GM21515 (cell line): Measurements from ENCODE around the gene MYBPC2.
"Not testable (repeated sequence)": the region's sequence is repeated elsewhere in the genome, so short reads cannot be mapped to it uniquely, and the experiment has no call there.

Experiments
- ATAC-seq: cut with Tn5 transposase; IDR thresholded peaks from one replicate; pipeline ENCODE4 v1.9.1; 2021; ENCODE audit not compliant: unreplicated experiment

The MYBPC2 gene

DNA sequence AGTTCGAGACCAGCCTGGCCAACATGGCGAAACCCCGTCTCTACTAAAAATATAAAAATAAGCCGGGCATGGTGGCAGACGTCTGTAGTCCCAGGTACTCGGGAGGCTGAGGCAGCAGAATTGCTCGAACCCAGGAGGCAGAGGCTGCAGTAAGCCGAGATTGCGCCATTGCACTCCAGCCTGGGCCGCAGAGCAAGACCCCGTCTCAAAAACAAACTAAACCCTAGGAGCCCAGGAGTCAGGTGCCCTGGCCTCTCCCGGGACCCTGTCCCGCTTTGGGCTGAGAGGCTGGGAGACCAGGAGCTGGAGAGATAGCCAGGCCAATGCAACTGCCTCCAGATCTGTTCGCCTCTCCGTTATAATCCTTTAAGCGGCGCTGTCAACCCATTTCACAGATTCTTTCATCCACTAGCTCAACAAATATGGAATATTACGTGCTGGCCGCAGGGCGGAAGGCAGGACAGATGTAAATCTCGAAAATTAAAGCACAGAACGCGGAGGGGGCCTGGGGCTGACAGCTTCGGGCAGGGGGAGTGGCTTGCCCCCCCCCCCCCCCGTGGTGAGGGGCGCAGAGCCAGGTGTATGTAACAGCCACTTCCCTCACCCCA lies 5.3 kb upstream of the MYBPC2 start:
- ATAC-seq: no peak

DNA sequence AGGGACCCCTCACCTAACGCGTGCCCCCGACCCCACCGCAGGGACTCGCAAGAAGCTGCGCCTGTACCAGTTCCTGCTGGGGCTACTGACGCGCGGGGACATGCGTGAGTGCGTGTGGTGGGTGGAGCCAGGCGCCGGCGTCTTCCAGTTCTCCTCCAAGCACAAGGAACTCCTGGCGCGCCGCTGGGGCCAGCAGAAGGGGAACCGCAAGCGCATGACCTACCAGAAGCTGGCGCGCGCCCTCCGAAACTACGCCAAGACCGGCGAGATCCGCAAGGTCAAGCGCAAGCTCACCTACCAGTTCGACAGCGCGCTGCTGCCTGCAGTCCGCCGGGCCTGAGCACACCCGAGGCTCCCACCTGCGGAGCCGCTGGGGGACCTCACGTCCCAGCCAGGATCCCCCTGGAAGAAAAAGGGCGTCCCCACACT lies 4.7 kb upstream of the MYBPC2 start:
- ATAC-seq: no peak

DNA sequence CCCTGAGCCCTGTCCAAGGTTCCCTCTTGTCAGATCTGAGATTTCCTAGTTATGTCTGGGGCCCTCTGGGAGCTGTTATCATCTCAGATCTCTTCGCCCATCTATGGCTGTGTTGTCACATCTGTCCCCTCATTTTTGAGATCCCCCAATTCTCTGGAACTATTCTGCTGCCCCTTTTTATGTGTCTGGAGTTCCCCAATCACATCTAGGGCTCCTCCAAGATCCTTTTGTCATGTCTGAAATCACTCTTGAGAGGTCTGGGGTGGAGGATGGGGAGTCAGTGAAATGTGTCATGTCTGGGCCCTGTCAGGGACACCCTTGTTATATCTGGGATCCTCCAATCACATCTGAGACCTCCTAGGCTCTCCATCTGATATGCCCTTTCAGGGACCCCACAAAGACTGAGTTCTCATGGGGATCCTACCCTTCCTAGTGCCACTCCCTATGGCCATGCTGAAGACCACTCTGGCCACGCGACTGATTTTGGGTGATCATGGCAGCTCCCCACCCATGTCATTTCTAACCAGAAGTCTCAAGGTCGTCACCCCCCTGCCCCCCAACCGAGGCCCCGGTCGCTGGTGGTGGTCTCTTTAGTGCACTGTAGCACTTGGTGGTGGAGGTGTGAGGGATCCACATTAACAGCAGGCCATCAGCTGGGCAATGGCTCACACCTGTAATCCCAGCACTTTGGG lies 3.8 kb upstream of the MYBPC2 start:
- ATAC-seq: no peak

DNA sequence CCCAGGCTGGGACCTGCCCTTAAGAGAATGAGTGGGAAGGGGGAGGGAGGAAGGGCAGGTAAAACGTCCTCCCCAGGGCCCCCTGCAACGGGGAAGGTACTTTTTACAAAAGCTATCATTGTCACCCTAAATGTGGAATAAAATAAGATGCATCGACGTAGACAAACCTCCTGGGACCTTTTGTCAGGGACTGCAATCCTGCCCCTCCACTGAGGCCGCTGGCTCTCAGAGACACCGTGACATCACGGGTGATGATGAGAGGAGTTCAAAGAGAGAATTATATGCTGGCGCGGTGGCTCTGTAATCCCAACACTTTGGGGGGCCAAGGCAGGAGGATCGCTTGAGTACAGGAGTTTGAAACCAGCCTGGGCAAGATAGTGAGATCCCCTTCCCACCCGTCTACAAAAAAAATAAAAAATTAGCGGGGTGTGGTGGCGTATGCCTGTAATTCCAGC lies 1.8 kb upstream of the MYBPC2 start:
- ATAC-seq: no peak

DNA sequence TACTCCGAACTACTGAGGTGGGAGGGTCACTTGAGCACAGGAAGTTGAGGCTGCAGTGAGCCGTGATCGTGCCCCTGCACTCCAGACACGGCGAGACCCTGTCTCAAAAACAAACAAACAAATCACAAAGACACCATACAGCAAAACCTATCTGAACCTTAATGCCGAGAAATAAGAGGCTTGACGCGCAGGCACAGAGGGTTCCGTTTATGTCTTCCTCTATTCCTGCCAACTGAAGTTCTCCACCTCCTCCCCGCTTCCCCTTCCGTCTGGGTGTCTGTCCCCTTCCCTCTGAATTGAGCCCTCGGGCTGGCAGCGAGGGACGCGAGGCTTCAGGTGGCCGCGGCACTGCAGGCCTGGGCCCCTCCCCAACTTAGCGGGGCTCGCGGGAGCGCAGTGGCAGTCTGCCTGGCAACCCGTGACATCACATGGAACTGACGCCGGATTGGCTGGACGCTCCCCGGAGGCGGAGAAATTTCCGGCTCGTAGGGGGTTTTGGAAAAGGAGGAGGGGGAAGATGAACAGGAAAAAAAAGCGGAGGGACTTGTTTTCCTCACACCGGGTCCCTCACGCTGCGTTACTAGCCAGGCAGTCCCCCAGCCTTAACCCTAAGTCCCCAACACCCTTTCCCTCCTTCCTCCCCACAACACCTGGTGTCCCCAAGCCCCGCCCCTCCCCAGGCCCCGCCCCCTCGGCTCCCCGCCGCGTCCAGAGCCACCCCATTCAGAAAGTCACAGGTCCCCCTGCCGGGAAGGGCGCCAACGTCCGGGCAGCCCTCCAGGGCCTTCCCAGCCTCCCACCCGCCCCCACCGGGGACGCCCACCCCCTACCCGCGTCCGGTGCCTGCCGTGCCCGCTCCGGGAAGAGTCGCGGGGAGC lies 1.1 kb upstream of the MYBPC2 start:
- ATAC-seq: peak; percentile 64

DNA sequence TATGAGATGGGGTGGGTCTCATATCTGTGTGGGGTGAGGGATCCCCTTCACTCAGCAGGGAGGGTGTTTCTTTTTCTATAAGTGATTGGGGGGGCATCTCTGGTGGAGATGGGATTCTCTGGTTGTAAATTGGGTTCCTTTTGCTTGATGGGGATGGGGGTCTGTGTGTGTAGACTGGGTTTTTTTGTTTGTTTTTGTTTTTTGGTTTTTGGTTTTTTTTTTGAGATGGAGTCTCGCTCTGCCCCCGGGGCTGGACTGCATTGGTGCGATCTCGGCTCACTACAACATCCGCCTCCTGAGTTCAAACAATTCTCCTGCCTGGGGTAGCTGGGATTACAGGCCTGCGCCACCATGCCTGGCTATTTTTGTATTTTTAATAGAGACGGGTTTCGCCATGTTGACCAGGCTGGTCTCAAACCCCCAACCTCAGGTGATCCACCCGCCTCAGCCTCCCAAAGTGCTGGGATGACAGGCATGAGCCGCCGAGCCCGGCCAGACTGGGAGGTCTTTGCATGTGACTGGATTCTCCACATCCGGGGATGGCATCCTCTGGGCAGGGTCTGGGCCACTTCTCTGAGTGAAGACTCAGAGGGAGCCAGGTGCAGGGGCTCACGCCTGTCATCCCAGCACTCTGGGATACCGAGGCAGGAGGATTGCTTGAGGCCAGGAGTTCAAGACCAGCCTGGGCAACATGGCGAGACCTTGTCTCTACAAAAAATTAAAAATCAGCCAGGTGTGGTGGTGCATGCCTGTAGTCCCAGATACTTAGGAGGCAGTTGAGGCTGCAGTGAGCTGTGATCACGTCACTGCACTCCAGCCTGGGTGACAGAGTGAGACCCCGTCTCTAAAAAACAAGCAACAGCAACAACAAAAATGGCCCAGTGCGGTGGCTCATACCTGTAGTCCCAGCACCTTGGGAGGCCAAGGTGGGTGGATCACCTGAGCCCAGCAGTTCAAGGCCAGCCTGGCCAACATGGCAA lies 799 bp downstream of the MYBPC2 start:
- no peak for ATAC-seq

DNA sequence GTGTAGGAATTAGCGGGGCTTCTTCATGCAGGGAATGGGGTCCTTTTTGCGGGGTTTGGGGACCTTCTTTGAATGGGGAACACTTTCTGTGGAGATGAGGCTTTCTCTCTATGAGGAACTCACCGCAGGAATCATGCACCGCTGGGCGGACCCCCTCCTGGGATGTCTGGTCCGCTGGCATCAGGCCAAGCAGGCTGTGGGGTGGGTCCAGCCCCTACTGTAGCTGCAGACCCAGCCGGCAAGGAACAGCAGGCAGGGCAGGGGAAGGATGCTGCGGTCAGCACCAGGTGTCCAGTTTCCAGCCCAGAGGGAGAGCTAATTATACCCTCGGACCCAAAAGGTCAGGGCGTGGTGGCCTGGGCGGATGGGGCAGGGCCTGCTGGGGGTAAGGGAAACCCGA lies 1.8 kb downstream of the MYBPC2 start:
- no peak for ATAC-seq

DNA sequence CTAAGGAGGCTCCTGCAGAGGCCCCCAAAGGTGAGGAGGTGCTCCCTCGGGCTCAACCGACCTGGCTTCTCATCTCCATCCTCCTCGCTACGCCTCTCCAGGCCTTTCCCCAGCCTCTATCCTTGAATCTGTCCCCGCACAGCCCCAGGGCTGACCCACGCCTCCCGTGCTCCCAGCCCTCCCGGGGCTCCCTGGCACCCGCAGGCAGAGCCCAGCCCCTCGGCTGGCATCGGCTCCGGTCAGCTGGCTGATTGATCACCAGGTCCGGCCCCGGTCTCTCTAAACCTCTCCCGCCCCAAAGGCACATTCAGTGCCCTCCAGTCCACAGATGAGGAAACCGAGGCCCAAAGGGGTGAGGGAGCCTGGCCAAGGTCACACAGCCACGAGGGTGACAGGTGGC lies 2.5 kb downstream of the MYBPC2 start:
- no peak for ATAC-seq

DNA sequence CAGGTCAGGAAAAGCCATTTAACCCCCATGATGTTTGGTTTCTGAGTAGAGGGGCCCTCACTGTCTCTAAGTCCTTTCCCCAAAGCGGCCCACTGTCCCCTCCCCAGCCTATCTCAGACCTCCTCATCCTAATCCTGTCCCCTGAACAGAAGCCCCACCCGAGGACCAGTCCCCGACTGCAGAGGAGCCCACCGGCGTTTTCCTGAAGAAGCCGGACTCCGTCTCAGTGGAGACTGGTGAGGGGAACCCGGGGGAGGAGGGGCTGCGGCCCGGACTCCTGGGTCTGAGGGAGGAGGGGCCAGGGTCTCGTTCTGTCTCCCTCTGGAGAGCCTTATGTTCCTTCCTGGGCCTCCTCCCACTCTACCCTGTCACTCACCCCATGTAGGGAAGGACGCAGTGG lies 2.9 kb downstream of the MYBPC2 start:
- no peak for ATAC-seq

DNA sequence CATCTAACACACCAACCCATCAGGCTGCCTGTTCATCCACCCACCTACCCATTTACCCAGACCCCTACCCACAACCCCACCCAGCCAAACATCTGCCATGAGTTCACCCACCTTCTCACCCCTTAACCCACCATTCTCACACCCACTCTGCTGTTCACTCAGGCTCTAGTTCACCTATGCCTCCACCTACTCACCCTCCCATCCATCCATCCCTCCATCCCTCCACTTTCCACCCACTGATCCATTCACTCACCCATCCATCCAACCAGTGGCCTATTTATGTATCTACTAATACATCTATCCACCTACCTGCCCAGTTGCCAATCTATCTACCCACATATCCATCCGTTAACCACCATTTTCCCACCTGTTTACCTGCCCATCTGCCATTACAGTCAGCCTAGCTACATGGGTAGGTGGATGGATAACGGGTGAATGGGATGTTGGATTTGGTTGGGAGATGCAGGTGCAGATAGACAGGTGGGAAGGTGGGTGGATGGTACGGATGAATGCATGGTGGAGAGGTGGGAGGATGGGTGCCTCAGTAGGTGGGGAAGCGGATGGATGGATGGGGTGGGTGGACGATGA lies 5.3 kb downstream of the MYBPC2 start:
- no peak for ATAC-seq

DNA sequence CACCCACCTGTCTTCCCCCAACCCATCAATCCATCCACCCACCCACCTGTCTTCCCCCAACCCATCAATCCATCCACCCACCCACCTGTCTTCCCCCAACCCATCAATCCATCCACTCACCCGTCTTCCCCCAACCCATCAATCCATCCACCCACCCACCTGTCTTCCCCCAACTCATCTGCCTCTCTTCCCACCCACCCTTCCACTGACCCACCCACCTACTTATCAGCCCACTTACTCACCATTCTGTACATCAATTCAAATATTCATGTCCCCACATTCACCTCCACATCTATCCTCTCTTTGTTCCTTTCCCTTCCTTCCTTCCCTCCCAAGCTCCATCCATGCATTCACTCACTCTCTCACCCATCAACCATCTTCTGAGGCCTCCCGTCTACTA lies 6.4 kb downstream of the MYBPC2 start:
- not testable (repeated sequence) for ATAC-seq

DNA sequence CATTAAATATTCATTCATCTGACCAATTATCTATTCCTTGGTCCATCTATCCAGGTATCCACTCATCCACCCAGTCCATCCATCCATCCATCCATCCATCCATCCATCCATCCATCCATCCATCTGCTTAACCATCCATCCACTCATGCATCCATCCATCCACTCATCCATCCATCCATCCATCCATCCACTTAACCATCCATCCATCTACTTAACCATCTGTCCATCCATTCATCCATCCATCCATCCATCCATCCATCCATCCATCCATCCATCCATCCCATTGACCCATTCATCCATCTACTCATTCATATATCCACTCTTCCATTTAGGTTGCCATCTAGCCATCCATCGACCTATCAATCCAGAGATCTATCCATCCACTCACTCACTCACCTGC lies 11.4 kb downstream of the MYBPC2 start:
- no peak for ATAC-seq

DNA sequence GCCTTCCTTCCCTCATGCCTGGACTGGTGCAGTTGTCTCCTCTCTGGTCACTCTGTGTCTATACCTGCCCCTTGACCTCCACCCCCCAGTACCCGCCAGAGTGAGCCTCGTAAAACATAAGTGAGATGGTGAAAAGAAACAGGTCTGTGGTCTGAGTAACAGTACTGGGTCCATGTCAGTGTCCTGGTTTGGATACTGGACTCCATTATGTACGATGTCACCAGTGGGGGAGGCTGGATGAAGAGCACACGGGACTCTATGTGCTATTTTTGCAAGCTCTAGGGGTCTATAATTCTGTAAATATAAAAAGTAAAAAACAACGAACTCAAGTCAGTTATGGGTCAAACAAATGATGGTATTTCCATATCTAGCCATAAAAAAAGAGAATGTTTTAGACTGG lies 14.4 kb downstream of the MYBPC2 start:
- ATAC-seq: no peak

DNA sequence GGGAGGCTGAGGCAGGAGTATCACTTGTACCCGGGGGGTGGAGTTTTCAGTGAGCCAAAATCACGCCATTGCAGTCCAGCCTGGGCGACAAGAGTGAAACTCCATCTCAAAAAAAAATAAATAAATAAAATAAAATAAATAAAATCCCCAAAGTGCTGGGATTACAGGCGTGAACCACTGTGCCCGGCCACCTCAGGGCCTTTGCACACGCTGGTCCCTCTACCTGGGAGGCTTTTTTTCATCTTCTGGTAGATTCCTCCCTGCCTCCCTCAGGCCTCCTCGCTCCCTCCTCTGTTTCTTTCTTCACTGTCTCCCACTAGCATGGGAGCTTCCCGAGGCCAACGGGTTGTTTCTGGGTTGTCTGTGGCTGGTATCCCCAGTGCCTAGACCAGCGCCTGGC lies 15.1 kb downstream of the MYBPC2 start:
- ATAC-seq: no peak

DNA sequence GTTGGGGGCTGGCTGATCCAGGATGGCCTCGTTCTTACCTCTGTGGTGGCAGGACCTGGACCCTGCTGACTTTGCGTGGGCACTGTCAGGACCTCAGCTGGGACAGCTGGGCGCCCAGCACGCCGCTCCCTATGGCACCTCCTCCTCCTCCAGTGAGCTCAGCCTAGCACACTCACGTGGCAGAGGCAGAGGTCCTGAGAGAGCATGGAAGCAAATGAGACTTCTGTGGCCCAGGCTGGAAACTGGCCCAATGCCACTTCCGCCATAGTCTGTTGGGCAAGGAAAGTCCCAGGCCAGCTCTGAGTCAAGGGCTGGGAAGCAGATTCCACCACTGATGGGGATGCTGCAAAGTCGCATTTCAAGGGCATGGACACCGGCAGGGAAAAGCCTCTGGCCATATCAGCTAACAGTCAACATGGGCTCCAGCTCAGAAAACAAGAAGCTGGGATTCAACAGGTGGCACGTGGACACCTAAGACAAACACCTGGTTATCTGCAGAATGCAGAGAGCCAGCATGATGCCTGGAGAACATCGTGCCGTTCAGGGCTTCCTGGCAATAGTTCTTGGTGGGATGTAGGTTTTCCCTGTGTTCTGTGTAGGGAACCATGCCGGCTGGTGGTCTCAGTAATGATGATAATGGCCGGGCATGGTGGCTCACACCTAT lies 16.7 kb downstream of the MYBPC2 start:
- no peak for ATAC-seq

DNA sequence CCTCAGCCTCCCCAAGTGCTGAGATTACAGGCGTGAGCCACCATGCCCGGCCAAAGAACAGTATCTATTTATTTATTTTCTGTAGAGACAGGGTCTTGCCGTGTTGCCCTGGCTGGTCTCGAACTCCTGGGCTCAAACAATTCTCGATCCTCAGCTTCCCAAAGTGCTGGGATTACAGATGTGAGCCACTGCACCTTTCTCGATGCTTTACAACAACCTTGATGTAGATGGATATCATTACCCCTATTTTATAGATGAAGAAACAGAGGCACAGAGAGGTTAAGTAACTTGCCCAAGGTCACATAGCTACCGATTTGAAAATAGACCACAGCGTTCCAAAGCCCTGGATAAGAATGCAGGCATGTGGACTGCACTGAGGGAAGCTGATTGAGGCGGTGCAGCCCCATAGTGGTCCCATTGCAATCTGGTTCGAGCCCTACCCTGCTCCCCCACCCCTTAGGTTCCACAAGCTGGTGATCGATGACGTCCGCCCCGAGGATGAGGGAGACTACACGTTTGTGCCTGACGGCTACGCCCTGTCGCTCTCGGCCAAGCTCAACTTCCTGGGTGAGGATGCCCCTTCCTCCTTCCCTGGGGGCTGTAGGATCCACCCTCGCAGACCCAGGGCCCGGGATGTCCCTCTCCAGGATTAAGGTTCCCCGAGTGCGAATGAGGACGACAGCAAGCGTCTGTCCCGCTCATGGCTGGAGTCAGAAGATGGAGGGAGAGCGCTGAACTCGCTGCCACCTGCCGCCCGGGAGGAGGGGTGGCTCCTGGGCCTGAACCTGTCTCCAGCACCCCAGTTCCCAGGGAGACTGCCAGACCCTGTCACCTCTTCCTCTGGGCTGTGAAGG lies 17.9 kb downstream of the MYBPC2 start:
- ATAC-seq: no peak

DNA sequence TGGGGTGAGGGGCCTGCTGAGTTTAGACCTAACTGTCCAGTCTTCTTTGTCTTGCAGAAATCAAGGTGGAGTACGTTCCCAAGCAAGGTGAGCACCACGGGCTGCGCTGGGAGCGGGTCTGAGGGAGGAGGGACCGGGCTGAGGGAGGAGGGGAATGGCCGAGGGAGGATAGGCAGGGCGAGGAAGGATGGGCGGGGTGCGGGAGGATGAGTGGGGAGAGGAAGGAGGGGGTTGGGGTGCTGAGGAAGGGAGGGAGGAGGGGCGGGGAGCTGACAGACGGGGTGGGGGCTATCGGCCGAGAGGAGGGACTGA lies 18.5 kb downstream of the MYBPC2 start:
- no peak for ATAC-seq

DNA sequence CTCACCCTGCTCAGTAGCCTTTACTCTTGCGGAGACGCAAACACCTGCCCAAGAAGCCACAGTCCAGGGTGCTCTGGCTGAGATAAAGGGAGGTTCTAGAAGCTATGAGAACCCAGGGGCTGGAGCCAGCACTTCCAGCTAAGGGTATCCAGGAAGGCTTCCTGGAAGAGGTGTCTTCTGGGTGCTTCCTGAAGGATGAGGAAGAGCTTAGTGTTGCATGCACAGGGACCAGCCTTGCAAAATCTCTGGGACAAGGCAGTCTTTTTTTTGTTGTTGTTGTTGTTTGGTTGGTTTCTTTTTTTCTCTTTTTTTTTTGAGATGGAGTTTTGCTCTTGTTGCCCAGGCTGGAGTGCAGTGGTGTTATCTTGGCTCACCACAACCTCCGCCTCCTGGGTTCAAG lies 20.6 kb downstream of the MYBPC2 start:
- ATAC-seq: no peak

DNA sequence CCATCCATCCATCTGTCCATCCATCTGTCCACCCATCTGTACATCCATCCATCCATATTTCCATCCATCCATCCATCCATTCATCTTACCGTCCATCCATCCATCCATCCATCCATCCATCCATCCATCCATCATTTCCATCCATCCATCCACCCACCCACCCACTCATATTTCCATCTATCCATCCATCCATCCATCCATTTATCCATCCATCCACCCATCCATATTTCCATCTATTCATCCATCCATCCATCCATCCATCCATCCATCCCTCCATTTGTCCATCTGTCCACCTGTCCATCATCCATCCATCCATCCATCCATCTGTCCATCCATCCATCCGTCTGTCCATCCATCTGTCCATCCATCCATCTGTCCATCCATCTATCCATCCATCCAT lies 23.3 kb downstream of the MYBPC2 start:
- ATAC-seq: no peak
